ENCODE results near the gene MPZL3.

The MPZL3 gene

GRCh38 chr11:118231461-118231860 is 20.7 kb downstream of the MPZL3 start:
- no peak for DNase-seq

GRCh38 chr11:118230088-118230487 is 22.1 kb downstream of the MPZL3 start:
- no peak for DNase-seq

GRCh38 chr11:118229274-118229847 is 22.8 kb downstream of the MPZL3 start:
- no peak for DNase-seq

- no peak for DNase-seq
Observed at GRCh38 chr11:118227865-118228785, 24.0 kb downstream of the MPZL3 start.

GRCh38 chr11:118226781-118227180 is 25.4 kb downstream of the MPZL3 start:
- no peak for DNase-seq

GRCh38 chr11:118226296-118226695 is 25.9 kb downstream of the MPZL3 start:
- no peak for DNase-seq

GRCh38 chr11:118224511-118225188 is 27.5 kb downstream of the MPZL3 start, which contains the start of gene JAML:
Gene JAML, minus strand, starts transcription at chr11:118225011. Its CDS starts 10,145 bp downstream, at chr11:118214866.
- no peak for DNase-seq

GRCh38 chr11:118223992-118224391 is 28.2 kb downstream of the MPZL3 start:
- DNase-seq = no peak

GRCh38 chr11:118223570-118223969 is 28.6 kb downstream of the MPZL3 start:
- DNase-seq = no peak

- DNase-seq = no peak
Observed at GRCh38 chr11:118222437-118222836, 29.7 kb downstream of the MPZL3 start.

- DNase-seq = no peak
Observed at GRCh38 chr11:118221419-118221818, 30.7 kb downstream of the MPZL3 start.

- no peak for DNase-seq
Observed at GRCh38 chr11:118219732-118220131, 32.4 kb downstream of the MPZL3 start.

- DNase-seq = no peak
Observed at GRCh38 chr11:118219244-118219643, 32.9 kb downstream of the MPZL3 start.

GRCh38 chr11:118217575-118217974 is 34.6 kb downstream of the MPZL3 start:
- no peak for DNase-seq

GRCh38 chr11:118216621-118217481 is 35.3 kb downstream of the MPZL3 start:
- DNase-seq = no peak

- no peak for DNase-seq
Observed at GRCh38 chr11:118215765-118216164, 36.4 kb downstream of the MPZL3 start.

GRCh38 chr11:118215262-118215661 is 36.9 kb downstream of the MPZL3 start:
- no peak for DNase-seq

- DNase-seq = no peak
Observed at GRCh38 chr11:118214210-118214914, 37.8 kb downstream of the MPZL3 start.

- no peak for DNase-seq
Observed at GRCh38 chr11:118213781-118214180, 38.4 kb downstream of the MPZL3 start.

GRCh38 chr11:118213201-118213600 is 39.0 kb downstream of the MPZL3 start:
- DNase-seq = no peak

GRCh38 chr11:118212781-118213191 is 39.4 kb downstream of the MPZL3 start:
- DNase-seq = no peak

GRCh38 chr11:118212131-118212725 is 39.9 kb downstream of the MPZL3 start:
- DNase-seq = no peak

All from NCI-H1092 treated with DMSO at 0.1 percent for 48 hours (cell line).